Measurements from ENCODE around the gene CALD1.

Gene CALD1

DNA sequence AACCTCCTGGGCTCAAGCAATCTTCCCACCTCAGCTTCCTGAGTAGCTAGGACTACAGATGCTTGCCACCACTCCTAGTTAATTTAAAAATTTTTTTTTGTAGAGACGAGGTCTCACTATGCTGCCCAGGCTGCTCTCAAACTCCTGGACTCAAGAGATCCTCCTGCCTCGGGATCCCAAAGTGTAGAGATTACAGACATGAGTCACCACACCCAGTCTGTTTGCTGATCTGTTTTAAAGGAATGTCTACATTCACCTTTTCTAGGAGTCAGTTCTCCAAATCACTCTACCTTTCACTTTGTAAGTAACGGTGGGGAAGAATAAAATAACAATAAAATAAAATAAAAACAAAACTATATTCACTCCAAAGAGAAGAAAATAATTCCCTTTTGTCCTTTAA lies 120.3 kb downstream of the CALD1 start:
- DNase-seq = no peak

DNA sequence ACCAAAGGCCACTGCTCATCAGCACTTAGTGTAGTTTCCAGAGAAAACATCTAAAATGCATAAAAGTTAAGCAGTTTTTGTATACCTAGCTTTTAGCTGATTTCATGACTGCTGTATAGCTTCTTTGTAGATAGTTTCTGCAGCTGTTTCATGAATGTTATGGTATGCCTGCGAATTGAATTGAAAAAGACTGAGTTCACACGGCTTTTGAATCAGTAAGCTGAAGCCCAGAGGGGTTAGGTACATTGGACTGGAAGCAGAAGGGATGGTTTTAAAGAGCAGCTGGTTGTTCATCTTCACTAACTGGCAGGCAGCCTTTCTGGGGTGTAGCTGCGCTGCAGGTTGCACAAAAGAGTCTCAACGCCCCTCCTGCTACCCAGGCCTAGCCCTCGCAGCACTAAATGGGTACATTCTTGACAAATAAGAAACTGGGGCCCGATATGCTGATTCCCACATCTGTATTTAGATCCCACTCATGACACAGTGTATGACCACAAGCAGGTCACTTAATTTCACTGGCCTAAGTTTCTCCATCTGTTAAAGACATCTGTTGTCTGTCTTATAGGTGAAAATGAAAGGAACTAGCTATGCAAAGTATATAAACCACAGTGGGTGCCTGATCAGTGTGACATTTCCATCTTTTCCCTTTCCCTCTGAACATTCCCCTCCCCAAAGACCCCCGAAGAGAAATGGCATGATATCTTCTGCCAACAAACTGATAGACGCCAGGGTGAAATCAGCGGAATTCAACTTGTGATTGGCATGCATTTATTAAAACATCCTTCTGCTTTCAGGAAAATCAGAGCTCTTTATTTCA lies 120.9 kb downstream of the CALD1 start:
- DNase-seq = no peak

DNA sequence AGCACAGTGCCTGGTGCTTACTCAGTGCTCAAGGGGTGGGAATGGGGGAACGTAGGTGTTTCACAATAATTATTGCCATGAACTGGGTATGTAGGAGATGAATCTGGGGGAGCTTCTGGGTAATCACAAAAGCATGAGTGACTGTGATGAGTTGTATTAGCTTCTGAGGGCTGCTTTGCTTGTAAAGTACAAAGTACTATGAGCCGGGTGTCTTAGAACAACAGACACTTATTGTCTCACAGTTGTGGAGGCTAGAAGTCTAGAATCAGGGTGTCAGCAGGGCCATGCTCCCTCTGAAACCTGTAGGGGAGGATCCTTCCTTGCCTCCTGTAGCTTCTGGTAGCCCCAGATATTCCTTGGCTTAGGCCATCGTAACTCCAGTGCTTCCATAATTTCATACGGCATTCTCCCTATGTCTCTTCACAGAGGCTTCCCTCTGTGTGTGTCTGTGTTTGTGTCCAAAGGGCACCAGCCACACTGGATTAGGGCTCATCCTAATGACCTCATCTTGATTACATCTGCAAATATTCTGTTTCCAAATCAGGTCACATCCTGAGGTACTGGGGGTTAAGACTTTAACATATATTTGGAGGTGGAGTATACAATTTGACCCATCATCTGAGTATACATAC lies 122.1 kb downstream of the CALD1 start:
- DNase-seq = no peak

DNA sequence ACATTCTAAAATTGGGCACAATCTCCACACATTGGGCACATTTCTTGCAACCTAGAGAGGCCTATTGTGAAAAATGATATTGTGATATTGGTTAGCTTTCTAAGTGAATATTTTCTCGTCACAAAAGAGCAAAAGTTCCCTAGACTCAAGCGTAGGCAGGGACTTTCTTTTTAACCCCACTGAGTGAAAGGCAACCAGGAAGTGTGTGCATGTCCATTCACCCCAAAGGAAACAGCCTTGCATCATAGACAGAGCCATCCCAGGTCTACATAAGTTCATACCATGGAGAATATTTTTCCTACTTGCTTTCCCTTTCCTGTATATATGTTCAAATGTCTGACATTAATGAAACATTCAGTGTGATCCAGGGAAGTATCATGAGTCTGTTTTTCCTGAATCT lies 122.6 kb downstream of the CALD1 start:
- DNase-seq = no peak

DNA sequence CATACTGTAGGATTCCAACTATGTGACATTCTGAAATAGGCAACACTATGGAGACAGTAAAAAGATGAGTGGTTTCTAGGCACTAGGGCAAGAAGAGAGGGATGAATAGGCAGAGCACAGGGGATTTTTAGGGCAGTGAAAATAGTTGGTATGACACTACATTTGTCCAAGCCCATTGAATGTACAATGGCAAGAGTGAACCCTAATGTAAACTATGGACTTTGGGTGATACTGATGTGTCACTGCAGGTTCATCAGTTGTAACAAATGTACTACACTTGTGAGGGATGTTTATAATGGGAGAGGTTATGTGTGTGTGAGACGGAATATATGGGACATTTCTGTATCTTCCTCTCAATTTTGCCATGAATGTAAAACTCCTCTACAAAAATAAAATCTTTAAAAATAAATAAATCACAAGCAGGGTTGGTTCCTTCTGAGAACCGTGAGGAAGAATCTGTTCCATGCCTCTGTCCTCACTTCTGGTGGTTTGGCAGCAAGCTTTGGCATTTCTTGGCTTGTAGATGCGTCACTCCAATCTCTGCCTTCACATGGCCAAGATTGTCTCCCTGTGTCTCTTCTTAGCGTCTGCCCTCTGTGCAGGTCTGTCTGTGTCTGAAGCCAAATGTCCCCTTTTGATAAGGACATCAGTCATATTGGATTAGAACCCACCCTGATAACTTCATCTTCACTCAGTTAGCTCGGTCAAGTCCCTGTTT lies 123.8 kb downstream of the CALD1 start:
- no peak for DNase-seq

DNA sequence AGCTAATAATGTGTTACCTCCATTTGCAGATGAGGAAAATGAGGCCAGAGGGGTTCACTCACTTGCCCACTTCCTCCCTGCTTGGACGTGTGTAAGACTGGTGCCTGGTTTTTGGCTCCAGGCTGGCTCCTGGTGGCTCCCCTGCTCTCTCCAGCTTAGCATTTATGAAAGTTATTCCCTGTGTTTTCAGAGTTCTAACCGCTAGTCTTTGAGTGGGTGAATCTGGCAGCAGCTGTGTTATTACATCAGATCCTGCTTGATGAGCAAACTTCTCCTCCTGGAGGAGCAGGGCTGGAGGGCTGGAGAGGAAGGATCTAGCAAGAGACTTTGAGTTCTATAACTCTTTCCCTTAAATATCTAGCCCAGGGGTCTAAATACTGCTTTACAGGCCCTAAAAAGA lies 125.9 kb downstream of the CALD1 start:
- DNase-seq = no peak

DNA sequence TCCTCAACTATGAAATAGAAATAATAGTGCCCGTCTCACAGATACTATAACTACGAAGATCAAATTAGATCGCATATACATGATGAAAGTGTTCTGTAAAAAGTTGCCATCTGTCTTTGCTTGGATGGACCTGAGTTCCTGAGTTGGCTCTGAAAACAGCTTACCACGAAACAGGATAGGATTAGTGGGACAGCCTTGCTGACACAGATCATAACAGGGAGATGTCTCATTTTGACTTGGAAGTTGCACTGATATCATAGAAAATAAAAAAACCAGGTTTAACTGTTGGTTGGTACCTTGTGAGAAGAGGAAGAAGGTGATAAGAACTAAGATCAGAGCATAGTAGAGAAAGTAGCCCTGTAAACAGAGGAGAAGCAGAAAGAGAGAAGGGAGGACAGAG lies 127.6 kb downstream of the CALD1 start:
- DNase-seq = no peak

DNA sequence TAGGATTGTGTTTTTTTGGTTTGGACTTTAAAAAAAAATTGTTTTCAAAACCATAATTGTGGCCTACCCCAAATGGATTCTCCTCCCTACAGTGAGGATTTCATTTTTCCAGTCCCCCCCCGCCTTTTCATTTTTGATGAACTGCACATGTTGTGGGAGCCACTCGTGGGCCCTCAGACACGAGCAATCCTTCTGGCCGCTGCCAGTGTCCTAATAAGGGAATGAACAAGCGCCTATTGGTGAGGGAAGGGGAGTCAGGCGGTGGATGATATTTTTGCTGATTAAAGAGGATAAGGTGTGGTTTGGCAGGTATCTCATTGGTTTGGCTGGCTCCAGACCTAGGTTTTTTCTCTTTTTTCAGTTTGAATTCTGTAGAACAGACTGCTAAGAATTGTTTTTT lies 128.2 kb downstream of the CALD1 start:
- DNase-seq = no peak

DNA sequence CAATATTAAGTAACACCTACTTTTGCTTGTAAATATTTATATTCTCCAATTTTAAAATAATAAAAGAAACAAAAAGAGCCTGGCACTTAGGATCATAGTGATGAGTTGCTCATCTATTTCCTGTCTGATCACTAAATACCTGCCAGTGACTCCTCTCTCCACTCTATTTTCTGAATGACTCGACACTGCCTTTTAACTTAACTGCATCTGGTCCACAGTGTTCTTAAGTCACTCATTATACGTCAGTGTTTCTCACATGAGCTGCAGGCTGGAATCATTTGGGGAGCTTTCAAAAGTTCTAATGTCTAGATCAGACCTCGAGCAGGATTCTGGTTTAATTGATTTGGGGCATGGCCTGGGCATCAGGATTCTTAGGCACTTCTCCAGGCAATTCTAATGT lies 128.9 kb downstream of the CALD1 start:
- DNase-seq = no peak

DNA sequence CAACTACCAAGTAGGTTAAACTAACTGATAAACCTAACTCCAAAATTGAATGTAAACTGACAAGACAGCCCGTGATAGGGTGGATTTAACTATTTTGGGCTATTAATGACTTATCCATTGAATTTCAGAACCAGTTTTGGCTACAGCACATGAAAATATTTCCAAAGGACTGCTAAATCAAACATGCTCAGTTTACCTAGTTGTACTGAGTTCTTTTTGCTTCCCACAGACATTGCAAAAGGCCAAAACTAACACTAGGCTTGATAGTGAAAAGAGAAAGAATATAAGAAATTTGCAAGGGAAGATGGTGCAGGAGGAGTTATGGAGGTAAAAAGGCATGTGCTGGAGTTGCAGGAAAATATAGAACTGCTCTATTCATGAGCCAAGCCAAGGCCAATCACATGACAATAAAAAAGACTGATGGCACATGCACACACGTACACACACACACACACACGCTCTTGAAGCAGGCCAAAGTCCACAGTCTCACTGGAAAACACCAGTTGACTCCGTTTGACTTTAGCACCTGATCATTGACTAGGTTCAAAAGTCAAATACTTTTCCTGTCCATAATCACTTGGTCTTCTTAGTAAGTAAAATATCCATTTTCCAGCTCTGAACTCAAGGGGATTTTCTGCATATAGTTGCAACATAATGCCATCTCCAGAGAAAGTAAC lies 130.9 kb downstream of the CALD1 start:
- DNase-seq = no peak

DNA sequence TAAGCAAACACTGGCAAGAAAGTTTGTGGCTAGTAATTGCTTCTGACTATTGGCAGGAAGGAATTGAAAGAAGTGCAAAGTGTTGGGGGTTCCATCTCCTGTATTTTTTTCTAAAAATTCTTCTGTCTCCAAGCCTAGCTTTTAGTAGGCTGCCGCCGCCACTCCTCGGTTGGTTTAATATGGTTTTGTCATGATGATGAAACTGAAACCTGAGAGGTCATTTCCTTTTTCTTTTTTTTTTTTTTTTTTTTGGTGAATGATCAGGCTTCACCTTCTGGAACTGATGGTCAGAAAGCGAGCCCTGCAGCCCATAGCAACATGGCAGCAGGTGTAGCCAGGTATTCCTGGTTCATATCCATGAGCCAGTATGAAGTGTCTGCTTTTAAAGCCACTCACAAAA lies 131.5 kb downstream of the CALD1 start:
- DNase-seq = peak; percentile 22

DNA sequence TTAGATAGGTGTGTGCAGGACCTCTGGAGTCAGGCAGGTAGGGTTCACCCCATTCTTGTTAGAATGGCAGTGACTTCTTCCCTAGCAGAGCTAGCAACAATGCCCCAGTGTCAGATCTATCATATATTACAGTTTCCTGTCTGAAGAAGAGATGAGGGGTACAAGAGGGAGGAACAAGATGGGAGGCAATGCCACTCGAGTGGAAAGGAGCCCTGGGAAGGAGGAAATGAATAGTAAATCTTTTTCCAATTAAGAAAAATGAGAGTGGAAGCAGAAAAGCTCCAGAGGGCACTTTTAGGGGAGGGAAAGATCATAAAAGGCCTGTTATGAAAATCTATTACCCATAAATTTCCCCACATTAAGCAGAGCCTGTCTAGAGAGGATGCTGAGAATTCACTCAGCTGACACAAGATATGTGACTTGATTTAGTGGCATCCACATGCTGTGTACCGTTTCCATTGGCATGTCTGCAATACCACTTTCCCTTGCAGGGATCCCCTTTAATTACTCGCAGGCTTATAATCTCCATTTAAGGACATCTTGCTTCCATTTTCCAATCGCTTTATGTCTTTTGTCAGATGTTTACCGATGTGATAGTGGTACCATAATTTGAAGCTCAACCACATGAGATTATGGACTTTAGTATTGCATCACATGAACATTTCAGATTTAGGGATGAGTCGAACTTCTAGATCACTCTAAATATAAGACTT lies 136.9 kb downstream of the CALD1 start:
- DNase-seq = no peak

DNA sequence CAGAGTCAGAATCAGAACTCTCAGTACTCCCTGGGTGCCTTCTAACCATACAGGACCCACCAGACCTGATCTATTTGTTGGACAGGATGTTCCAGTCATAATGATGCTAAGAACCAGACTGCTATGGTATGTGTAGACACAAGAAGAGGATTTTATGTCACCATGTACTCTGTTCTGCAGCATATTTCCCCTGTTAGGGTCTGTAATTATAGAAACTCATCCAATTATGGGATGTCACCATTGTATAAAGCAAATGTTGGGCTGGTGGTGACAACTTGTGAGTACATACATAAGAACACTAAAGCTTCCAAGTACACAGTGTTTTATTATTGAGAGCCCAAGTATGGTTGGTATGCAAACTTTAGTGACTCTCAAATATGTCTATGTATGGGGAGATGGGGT lies 139.8 kb downstream of the CALD1 start:
- DNase-seq = no peak

DNA sequence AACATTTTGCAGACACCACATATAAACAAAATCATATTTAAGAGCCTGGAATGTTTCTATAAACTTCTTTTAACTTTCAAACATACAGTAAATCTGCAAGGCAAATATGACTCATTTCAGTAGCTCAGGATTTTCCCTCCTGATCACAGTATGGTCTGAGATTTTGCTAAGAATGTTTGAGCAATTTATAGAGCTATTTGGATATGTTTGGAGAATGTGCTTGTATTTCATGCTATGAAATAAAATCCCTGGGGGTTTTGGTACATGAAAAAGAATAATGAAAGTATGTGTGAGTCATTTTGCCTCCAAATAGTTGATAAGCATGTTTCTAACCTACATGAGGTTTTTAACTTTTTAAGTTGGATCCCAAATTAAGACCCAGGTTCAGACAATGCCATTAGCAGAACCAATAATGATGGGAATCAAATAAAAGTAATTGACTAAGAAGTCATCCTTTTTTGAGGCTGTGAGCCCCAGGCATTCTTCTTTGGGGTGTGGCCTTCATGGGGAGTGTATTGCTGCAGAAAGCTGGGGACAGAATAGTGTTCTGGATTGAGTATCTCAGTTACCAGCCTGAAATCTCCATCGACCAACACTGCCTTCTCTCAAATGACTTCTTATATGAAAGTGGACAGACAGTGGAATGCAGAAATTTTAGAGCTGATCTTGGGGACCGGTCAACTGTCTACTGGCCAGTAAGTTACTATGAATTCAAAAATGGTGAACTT lies 140.8 kb downstream of the CALD1 start:
- no peak for DNase-seq

DNA sequence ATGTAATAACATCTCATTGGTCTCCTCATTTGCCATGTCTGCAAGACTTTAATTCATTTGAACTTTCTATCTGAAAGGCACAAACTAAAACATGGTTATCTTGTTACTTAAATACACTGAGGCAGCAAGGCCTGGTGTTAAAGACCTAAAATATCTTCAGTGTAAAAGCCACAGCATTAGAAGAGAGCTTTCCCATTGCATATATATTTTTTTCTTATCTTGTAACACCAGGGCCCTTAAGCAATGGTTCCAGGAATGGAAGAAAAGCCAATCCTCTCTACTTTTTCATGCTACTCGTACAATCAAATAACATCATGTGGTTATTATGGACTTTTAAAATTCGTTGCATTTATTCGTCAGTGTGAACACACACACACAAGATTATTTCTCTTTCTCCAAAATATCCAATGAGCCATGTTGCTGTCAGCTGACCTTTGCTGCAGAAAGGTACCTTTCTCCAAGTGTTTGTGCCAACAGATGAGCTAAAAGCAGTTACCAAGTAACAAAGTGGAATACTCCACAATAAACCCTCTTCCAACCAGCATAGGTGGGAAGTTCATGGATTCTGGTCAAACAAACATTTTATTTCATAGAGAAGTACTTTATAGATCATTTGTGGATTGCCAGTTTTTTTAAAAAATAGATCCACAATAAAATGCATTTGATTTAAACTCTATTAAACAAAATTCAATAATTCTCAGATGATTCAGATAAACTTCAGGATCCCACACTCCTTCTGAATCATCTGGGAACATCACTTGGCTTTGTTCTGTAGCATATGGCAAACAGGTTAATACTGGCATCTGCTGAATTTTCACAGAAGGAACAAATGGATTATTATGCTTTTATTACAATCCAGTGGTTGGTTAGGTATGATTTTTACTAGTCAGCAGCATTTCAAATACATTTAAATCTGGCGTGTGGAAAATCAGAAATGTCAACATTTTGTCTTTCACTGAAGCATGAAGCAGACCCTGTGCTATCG lies 143.6 kb downstream of the CALD1 start:
- no peak for DNase-seq

DNA sequence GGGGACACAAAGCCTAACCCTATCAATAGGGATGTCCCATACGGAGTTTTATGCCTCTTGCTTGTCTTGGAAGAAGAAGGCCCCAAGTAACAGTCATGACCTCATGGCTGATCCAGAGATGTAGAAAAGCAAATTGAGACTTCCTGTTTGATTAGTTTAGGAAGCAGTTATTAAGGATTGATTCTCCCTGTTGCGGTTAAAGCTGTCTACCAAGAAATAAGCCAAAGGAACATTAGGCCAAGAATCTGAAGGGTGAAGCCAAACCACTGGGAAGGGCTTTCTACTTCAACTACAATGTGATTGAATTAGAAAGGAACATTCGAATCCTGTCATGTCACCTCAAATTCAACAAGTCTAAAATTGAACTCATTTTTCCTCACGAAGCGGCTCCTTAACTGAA lies 146.3 kb downstream of the CALD1 start:
- DNase-seq = no peak

DNA sequence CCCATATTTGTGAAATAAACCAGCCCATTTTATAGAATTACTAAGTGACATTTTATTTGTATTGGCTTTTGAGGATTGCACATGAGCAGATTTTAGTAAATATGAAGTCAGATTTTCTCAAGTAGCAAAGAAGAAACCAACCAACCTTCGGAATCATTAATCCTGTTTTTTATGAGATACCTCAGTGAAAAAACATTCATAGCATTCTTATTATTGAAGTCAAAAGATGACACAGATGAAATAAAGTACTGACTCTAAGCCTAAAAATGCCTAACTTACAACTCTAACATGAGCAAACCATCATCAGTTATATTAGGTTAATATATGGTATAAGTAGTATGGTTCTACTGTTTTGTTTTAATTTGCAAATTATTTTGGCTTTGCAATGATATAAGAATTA lies 147.0 kb downstream of the CALD1 start:
- no peak for DNase-seq

DNA sequence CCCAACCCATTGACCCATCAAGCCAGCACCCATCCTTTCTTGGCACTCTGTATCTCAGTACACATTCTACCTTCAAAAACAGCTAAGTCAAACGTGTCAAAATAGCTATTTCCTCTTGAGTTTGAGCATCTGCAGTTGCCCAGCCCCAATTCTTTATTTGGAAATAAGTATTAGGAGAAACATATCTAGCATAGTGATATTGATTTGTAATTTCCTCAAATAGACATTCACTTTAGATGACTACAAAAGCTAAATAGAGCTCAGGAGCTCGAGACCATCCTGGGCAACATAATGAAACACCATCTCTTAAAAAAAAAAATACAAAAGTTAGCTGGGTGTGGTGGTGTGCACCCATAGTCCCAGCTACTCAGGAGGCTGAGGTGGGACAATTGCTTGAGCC lies 147.6 kb downstream of the CALD1 start:
- DNase-seq = no peak

DNA sequence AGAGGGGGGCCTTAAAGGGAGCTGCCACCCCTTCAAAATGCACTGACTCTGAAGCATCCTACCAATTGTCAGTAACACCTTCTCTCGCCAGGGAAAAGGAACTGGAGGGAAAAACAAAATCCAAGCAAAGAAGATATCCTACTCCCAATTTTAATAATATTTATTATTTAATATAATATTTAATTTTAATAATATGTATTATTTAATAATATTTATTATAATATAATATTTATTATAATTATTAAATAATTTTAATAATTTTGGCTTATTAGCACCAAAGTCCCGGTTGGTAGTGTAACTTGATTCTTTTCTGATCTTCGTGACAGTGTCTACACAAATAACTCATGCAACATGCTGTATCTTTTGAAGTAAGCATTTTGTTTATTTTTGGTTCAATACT lies 148.3 kb downstream of the CALD1 start:
- no peak for DNase-seq

DNA sequence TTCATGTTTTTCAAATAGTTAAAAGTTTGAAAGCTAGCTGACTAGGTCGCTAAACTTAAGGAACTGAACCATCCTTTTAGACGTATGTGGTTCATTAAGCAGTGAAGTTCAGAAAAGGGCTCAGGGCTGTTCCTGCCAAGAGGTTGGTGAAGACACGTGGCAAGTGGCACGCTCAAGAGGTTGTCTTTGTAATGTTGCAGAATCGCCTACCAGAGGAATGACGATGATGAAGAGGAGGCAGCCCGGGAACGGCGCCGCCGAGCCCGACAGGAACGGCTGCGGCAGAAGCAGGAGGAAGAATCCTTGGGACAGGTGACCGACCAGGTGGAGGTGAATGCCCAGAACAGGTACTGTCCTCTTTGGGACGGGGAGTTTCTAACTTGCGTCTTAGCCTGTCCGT lies 149.1 kb downstream of the CALD1 start:
- no peak for DNase-seq

DNA sequence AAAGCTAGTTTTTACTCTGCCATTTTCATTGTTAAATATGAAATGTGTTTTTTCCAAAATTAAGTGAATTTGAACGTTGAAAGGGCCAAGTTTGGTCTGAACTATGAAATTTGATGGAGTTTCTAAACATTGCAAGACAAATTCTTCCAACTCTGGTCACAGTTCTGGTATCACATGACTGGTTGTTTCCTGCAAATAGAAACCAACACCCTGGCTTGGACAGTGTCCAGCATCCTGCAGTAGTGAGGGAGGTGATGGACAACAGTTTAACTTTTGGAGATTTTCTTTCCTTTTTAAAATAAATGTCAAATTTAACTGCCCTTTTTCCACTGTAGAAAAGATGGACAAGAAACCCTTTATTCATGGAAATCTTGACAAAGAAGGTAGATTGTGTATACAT lies 152.1 kb downstream of the CALD1 start:
- no peak for DNase-seq

Measured in MV-4-11 (cell line).